ENCODE measurements around the gene ODAPH. TPM values are rescaled to one million over a fixed set of nuclear protein-coding genes. Genes with fewer than 3 reads are reported as not detected.

The ODAPH gene
- total and polyA plus RNA-seq, 2 donors (not counting 1 experiment from before 2014, with no cell fraction given), result 0.09 to 0.81 TPM

- H3K36me3 ChIP-seq (replicated peaks in 1 of 2; ENCODE audit: control extremely low read depth in 1 of 2, control insufficient read depth in 1 of 2, extremely low read depth in 1 of 2, insufficient read depth in 2 of 2, low read length in 1 of 2), result no peaks in the 10 kb centered on the region
- ChIA-PET CTCF (interaction anchor here (0.7 kb wide), 2 partner anchors 24 to 36 kb away, joined by 3 to 4 read pairs; partner anchors contain the start of gene CDKL2), POLR2A (no interaction called here)
- no peak for DNase-seq
- intact Hi-C loops (cut with micrococcal nuclease), result no loop called here
- H3K9me3 ChIP-seq (ENCODE audit: control extremely low read depth in 1 of 3, control insufficient read depth in 2 of 3, insufficient read depth in 1 of 3, low read length in 2 of 3), result no peaks in the 10 kb centered on the region
- H3K27me3 ChIP-seq (replicated peaks in 1 of 4; ENCODE audit: control extremely low read depth in 1 of 4, control insufficient read depth in 3 of 4, insufficient read depth in 4 of 4, low read length in 3 of 4), result no peaks in the 10 kb centered on the region
- peaks cover 3% of the 10 kb centered on the region for H3K27me3 Mint-ChIP-seq
- H4K20me1 ChIP-seq (ENCODE audit: control insufficient read depth, insufficient read depth, low read length, poor library complexity, severe bottlenecking), result no peaks in the 10 kb centered on the region
- H3K9me3 Mint-ChIP-seq (ENCODE audit: insufficient read depth), result no peaks in the 10 kb centered on the region
- H3K9ac ChIP-seq (ENCODE audit: low read length), result no peak overlapping the region
- no peaks in the 10 kb centered on the region for H3K79me2 ChIP-seq (ENCODE audit: control insufficient read depth, insufficient read depth, low read length)
- no peak overlapping the region for H2AFZ ChIP-seq (ENCODE audit: insufficient read depth, low read depth, low read length, poor library complexity, severe bottlenecking)
- H3K27ac ChIP-seq (ENCODE audit: low read length in 2 of 2), result no peak overlapping the region
- H3K4me3 ChIP-seq (ENCODE audit: control extremely low read depth in 1 of 5, extremely low read depth in 1 of 5, insufficient read depth in 1 of 5, low read depth in 2 of 5, low read length in 4 of 5), result no peak overlapping the region
- H3K4me3 Mint-ChIP-seq, result no peak overlapping the region
- WGBS (ENCODE audit: insufficient coverage), result no CpG with 5 or more reads among the region's 4 CpGs
- H3K4me1 ChIP-seq (ENCODE audit: control insufficient read depth in 2 of 2, insufficient read depth in 2 of 2, low read length in 2 of 2), result no peaks in the 10 kb centered on the region
- no peak for ATAC-seq (ENCODE audit: low read depth)
- no peaks in the 10 kb centered on the region for H3K4me1 Mint-ChIP-seq
- no peak for TF ChIP-seq EZH2 (IDR thresholded peaks at IDR 0.05; ENCODE audit: borderline replicate concordance, insufficient read depth, low read depth, low read length, poor library complexity, severe bottlenecking)
- no peak overlapping the region for H3K4me2 ChIP-seq (replicated peaks; ENCODE audit: low read depth, low read length, poor library complexity, severe bottlenecking)
- H3K27ac Mint-ChIP-seq, result no peak overlapping the region
Measured at GRCh38 chr4:75605928-75606327, 50.1 kb downstream of the ODAPH start.

- Mint-ChIP-seq H3K9me3 (ENCODE audit: insufficient read depth) (no peaks in the 10 kb centered on the region), H3K4me3 (no peak overlapping the region), H3K4me1 (no peaks in the 10 kb centered on the region), H3K27ac (no peak overlapping the region), H3K27me3 (no peaks in the 10 kb centered on the region)
- no peaks in the 10 kb centered on the region for H4K20me1 ChIP-seq (ENCODE audit: control insufficient read depth, insufficient read depth, low read length, poor library complexity, severe bottlenecking)
- ATAC-seq (ENCODE audit: low read depth), result no peak
- peaks cover 0 to 4% (median 0%) of the 10 kb centered on the region in 3 donors for H3K9me3 ChIP-seq (ENCODE audit: control extremely low read depth in 1 of 3, control insufficient read depth in 2 of 3, insufficient read depth in 1 of 3, low read length in 2 of 3)
- no peak for DNase-seq
- H3K79me2 ChIP-seq (ENCODE audit: control insufficient read depth, insufficient read depth, low read length), result no peaks in the 10 kb centered on the region
- H3K4me3 ChIP-seq (ENCODE audit: control extremely low read depth in 1 of 5, extremely low read depth in 1 of 5, insufficient read depth in 1 of 5, low read depth in 2 of 5, low read length in 4 of 5), result no peak overlapping the region
- ChIA-PET POLR2A (no interaction called here), CTCF (no interaction called here)
- H3K9ac ChIP-seq (ENCODE audit: low read length), result no peak overlapping the region
- no peak for TF ChIP-seq CTCF (IDR thresholded peaks at IDR 0.05)
- TF ChIP-seq EZH2 (IDR thresholded peaks at IDR 0.05; ENCODE audit: borderline replicate concordance, insufficient read depth, low read depth, low read length, poor library complexity, severe bottlenecking), result no peak
- WGBS (ENCODE audit: insufficient coverage), result no CpG with 5 or more reads among the region's 1 CpG
- H3K27me3 ChIP-seq (replicated peaks in 1 of 4; ENCODE audit: control extremely low read depth in 1 of 4, control insufficient read depth in 3 of 4, insufficient read depth in 4 of 4, low read length in 3 of 4), result no peaks in the 10 kb centered on the region
- H3K4me1 ChIP-seq (ENCODE audit: control insufficient read depth in 2 of 2, insufficient read depth in 2 of 2, low read length in 2 of 2), result no peaks in the 10 kb centered on the region
- no peaks in the 10 kb centered on the region for H3K36me3 ChIP-seq (replicated peaks in 1 of 2; ENCODE audit: control extremely low read depth in 1 of 2, control insufficient read depth in 1 of 2, extremely low read depth in 1 of 2, insufficient read depth in 2 of 2, low read length in 1 of 2)
- intact Hi-C loops (cut with micrococcal nuclease), result no loop called here
- no peak overlapping the region for H3K4me2 ChIP-seq (replicated peaks; ENCODE audit: low read depth, low read length, poor library complexity, severe bottlenecking)
- H2AFZ ChIP-seq (ENCODE audit: insufficient read depth, low read depth, low read length, poor library complexity, severe bottlenecking), result no peak overlapping the region
- no peak overlapping the region for H3K27ac ChIP-seq (ENCODE audit: low read length in 2 of 2)
Measured at GRCh38 chr4:75612306-75612705, 56.4 kb downstream of the ODAPH start.

Other genes with a start within 250 kb of the ODAPH start
- gene RCHY1, start 41.7 kb upstream of the ODAPH start, total RNA-seq, result 33.3 and 34.5 TPM in 2 replicates
- gene RCHY1, start 41.7 kb upstream of the ODAPH start, polyA plus RNA-seq, result 19.7 and 19.8 TPM in 2 replicates
- 34.5 and 38.3 TPM in 2 replicates for gene THAP6, start 41.6 kb upstream of the ODAPH start, total RNA-seq
- 8.9 and 11.1 TPM in 2 replicates for gene THAP6, start 41.6 kb upstream of the ODAPH start, polyA plus RNA-seq
- gene CDKL2, start 74.5 kb downstream of the ODAPH start, total RNA-seq, result 0.27 and 0.81 TPM in 2 replicates
- gene CDKL2, start 74.5 kb downstream of the ODAPH start, polyA plus RNA-seq, result not detected in 2 replicates
- 154 and 155 TPM in 2 replicates for gene G3BP2, start 117.3 kb downstream of the ODAPH start, total RNA-seq
- 33.0 and 133 TPM in 2 replicates for gene G3BP2, start 117.3 kb downstream of the ODAPH start, polyA plus RNA-seq
- gene USO1, start 168.5 kb downstream of the ODAPH start, total RNA-seq, result 42.6 and 45.0 TPM in 2 replicates
- gene USO1, start 168.5 kb downstream of the ODAPH start, polyA plus RNA-seq, result 12.3 and 22.9 TPM in 2 replicates